Hematopoietic multipotent progenitor cell treated with erythropoietin and hydrocortisone succinate and interleukin-3 and kit ligand, for 4 days (in vitro differentiated cells): ENCODE data around the gene BOLL.
"Not testable (repeated sequence)": the region's sequence is repeated elsewhere in the genome, so short reads cannot be mapped to it uniquely, and the experiment has no call there.

Source experiments
- DNase-seq: peaks from one replicate; pipeline ENCODE4 v3.0.0-alpha.2; 2015

Gene BOLL

GRCh38 chr2:197784956-197785941, at the start of gene BOLL:
TSS of gene BOLL (minus strand) at chr2:197785319. CDS start at chr2:197781850, 3,469 bp downstream.
- no peak for DNase-seq

- DNase-seq = not testable (repeated sequence)
Measured at GRCh38 chr2:197834771-197835170, 49.7 kb upstream of the BOLL start.

GRCh38 chr2:197828464-197829135, 43.5 kb upstream of the BOLL start:
- DNase-seq = no peak

GRCh38 chr2:197827618-197828017, 42.5 kb upstream of the BOLL start:
- no peak for DNase-seq

GRCh38 chr2:197822333-197822732, 37.2 kb upstream of the BOLL start:
- DNase-seq = no peak

- peak; percentile 13 for DNase-seq
Measured at GRCh38 chr2:197821550-197822289, 36.6 kb upstream of the BOLL start.

GRCh38 chr2:197814526-197814925, 29.4 kb upstream of the BOLL start:
- no peak for DNase-seq

- peak; percentile 55 for DNase-seq
Measured at GRCh38 chr2:197813093-197813787, 28.1 kb upstream of the BOLL start.

GRCh38 chr2:197810491-197810890, 25.4 kb upstream of the BOLL start:
- DNase-seq = no peak

- DNase-seq = no peak
Measured at GRCh38 chr2:197810016-197810415, 24.9 kb upstream of the BOLL start.

- DNase-seq = no peak
Measured at GRCh38 chr2:197809064-197809463, 23.9 kb upstream of the BOLL start.

- DNase-seq = peak; percentile 25
Measured at GRCh38 chr2:197805715-197806633, 20.9 kb upstream of the BOLL start.

- no peak for DNase-seq
Measured at GRCh38 chr2:197804758-197805714, 19.9 kb upstream of the BOLL start.

GRCh38 chr2:197804049-197804757, 19.1 kb upstream of the BOLL start, which contains the start of gene PLCL1:
TSS of gene PLCL1 (plus strand) at chr2:197804593.
- peak; percentile 94 for DNase-seq

- peak; percentile 82 for DNase-seq
Measured at GRCh38 chr2:197803033-197803444, 17.9 kb upstream of the BOLL start.

GRCh38 chr2:197801033-197801432, 15.9 kb upstream of the BOLL start:
- DNase-seq = no peak

- no peak for DNase-seq
Measured at GRCh38 chr2:197800091-197800490, 15.0 kb upstream of the BOLL start.

GRCh38 chr2:197799068-197799467, 13.9 kb upstream of the BOLL start:
- no peak for DNase-seq

- no peak for DNase-seq
Measured at GRCh38 chr2:197798187-197798586, 13.1 kb upstream of the BOLL start.
